HepG2 (cell line): Measurements from ENCODE around the gene DLG2. TPM values are rescaled to one million over a fixed set of nuclear protein-coding genes. Genes with fewer than 3 reads are reported as not detected.
A peak's percentile ranks its signal among the peaks of the same experiment; 100 is the strongest.

Experiments
- ASH2L ChIP-seq: fragments of 300-600, 200-600 bp; sonication (generic); IDR thresholded peaks from 2 replicates; pipeline ENCODE4 v1.7.0; 2017; ENCODE audit warnings: low read depth, mild to moderate bottlenecking, moderate library complexity, mixed read lengths, low read length; ENCODE audit not compliant: insufficient read length
- ATAD3A ChIP-seq: sonication (generic); formaldehyde crosslinking; IDR thresholded peaks from 2 replicates; pipeline ENCODE4 v1.4.0; 2020; ENCODE audit warnings: missing genetic modification reagents
- CEBPB ChIP-seq: IDR thresholded peaks from 2 replicates; pipeline ENCODE4 v1.6.1; 2011; ENCODE audit warnings: low read depth, low read length, improper control_type of control experiment, borderline replicate concordance
- ETV5 ChIP-seq: IDR thresholded peaks from 2 replicates; pipeline ENCODE4 v1.6.1; 2018; ENCODE audit warnings: missing biosample characterization, missing genetic modification reagents, inconsistent platforms, borderline replicate concordance
- FOXA1 ChIP-seq, 2 experiments: fragments of 450-650 bp in 1 of 2; sonication (generic) in 1 of 2; formaldehyde crosslinking in 1 of 2; IDR thresholded peaks; 2 replicates each; pipeline versions ENCODE4 v1.4.0 to v1.6.1; 2016 to 2020; ENCODE audit warnings: missing genetic modification reagents in 1 of 2
- GPN1 ChIP-seq: sonication (generic); formaldehyde crosslinking; IDR thresholded peaks from 2 replicates; pipeline ENCODE4 v1.5.1; 2020; ENCODE audit warnings: missing genetic modification reagents, borderline replicate concordance
- HDAC6 ChIP-seq: fragments of 200-600 bp; sonication (generic); IDR thresholded peaks from 2 replicates; pipeline ENCODE4 v1.7.0; 2017; ENCODE audit warnings: mild to moderate bottlenecking, antibody characterized with exemption, low read length, low read depth
- HOXA5 ChIP-seq: sonication (generic); formaldehyde crosslinking; IDR thresholded peaks from 2 replicates; pipeline ENCODE4 v1.4.0; 2020; ENCODE audit warnings: missing genetic modification reagents
- KMT2B ChIP-seq: IDR thresholded peaks from 2 replicates; pipeline ENCODE4 v1.6.1; 2016; ENCODE audit warnings: missing genetic modification reagents, missing compliant biosample characterization
- ONECUT2 ChIP-seq: sonication (generic); formaldehyde crosslinking; IDR thresholded peaks from 2 replicates; pipeline ENCODE4 v1.4.0; 2020; ENCODE audit warnings: missing genetic modification reagents
- SRSF1 ChIP-seq: fragments of 200-400 bp; formaldehyde crosslinking; optimal IDR thresholded peaks from 2 replicates; pipeline ENCODE3; 2017; ENCODE audit warnings: mild to moderate bottlenecking, low read depth, low read length, moderate library complexity
- ZNF207 ChIP-seq: fragments of 450-650 bp; IDR thresholded peaks from 2 replicates; pipeline ENCODE4 v1.6.1; 2016; ENCODE audit warnings: antibody characterized with exemption, borderline replicate concordance
- ZNF431 ChIP-seq: sonication (generic); formaldehyde crosslinking; IDR thresholded peaks from 2 replicates; pipeline ENCODE4 v1.9.0; 2022; ENCODE audit warnings: missing genetic modification reagents, low read depth, mild to moderate bottlenecking, borderline replicate concordance
- polyA plus RNA-seq, 8 experiments: library from polyadenylated mRNA; depleted of rRNA in 3 of 8; stranded (reverse) in 7 of 8; unstranded in 1 of 8; fragments of >200 nt; fragmentation: Illumina TruSeq in 4 of 8; extraction: Trizol in 4 of 8; gene quantifications; 2 replicates each; pipeline versions ENCODE4 v1.2.1 to v1.2.3, GENCODE V29; 2011 to 2016; ENCODE audit warnings: low read depth in 4 of 8, missing spikeins in 1 of 8, mixed read lengths in 1 of 8; ENCODE audit not compliant: insufficient read depth in 1 of 8
- total RNA-seq, 5 experiments: library from RNA; depleted of rRNA; stranded (reverse); fragments of >200 nt; fragmentation: Illumina TruSeq; extraction: Trizol; gene quantifications; 2 replicates each; pipeline ENCODE4 v1.2.3, GENCODE V29; 2016; ENCODE audit warnings: low read depth in 1 of 5
- TF ChIP-seq, protein P1 (sequence below): sonication (generic); formaldehyde crosslinking; IDR thresholded peaks from 2 replicates; pipeline ENCODE4 v1.4.0; 2020; ENCODE audit warnings: missing genetic modification reagents, borderline replicate concordance
- TF ChIP-seq, protein P2 (sequence below): sonication (generic); formaldehyde crosslinking; IDR thresholded peaks from 2 replicates; pipeline ENCODE4 v1.5.0; 2020; ENCODE audit warnings: missing genetic modification reagents, mild to moderate bottlenecking, borderline replicate concordance
- TF ChIP-seq, protein P3 (sequence below): sonication (generic); formaldehyde crosslinking; IDR thresholded peaks from 2 replicates; pipeline ENCODE4 v1.5.1; 2020; ENCODE audit warnings: missing genetic modification reagents, mild to moderate bottlenecking, borderline replicate concordance
- TF ChIP-seq, protein P4 (sequence below): sonication (generic); formaldehyde crosslinking; IDR thresholded peaks from 2 replicates; pipeline ENCODE4 v1.4.0; 2020; ENCODE audit warnings: mild to moderate bottlenecking, low read depth, missing genetic modification reagents
- TF ChIP-seq, protein P5 (sequence below): sonication (generic); formaldehyde crosslinking; IDR thresholded peaks from 2 replicates; pipeline ENCODE4 v1.5.0; 2020; ENCODE audit warnings: missing genetic modification reagents
- TF ChIP-seq, protein P6 (sequence below): sonication (generic); formaldehyde crosslinking; IDR thresholded peaks from 2 replicates; pipeline ENCODE4 v1.4.0; 2020; ENCODE audit warnings: missing genetic modification reagents

The DLG2 gene
- total and polyA plus RNA-seq, 2 of the 13 experiments (the other 11 are each of a cell fraction or from before 2014, with no cell fraction given) = 0.46 to 1.0 TPM

DNA sequence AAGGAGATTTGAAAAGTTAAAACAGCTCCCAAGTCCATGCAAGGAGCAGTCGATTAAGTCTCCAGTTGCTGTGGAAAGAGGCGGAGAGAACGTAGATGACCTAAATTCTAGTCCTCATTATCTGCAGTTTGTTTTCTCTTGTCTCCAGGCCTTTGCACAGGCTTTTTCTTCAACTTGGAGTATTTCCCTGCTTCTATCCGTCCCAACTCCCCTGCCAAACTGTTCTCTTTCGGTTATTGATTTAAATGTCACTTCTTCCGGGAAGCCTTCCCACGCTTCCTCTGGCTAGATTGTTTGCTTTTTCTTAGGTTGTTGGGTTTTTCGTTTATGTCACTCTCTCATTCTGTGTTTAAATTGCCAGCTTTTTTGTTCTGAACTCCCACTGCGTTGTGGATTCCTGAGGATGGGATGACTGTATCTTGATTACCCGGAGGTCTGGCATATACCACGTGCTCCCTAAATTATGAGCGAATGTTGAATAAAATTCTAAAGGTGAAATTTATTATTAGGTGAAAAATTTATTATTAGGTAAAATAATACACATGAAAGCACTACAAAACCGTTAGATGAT is 1.7 kb upstream of the DLG2 start (continued):
- TF ChIP-seq, protein P1, sequence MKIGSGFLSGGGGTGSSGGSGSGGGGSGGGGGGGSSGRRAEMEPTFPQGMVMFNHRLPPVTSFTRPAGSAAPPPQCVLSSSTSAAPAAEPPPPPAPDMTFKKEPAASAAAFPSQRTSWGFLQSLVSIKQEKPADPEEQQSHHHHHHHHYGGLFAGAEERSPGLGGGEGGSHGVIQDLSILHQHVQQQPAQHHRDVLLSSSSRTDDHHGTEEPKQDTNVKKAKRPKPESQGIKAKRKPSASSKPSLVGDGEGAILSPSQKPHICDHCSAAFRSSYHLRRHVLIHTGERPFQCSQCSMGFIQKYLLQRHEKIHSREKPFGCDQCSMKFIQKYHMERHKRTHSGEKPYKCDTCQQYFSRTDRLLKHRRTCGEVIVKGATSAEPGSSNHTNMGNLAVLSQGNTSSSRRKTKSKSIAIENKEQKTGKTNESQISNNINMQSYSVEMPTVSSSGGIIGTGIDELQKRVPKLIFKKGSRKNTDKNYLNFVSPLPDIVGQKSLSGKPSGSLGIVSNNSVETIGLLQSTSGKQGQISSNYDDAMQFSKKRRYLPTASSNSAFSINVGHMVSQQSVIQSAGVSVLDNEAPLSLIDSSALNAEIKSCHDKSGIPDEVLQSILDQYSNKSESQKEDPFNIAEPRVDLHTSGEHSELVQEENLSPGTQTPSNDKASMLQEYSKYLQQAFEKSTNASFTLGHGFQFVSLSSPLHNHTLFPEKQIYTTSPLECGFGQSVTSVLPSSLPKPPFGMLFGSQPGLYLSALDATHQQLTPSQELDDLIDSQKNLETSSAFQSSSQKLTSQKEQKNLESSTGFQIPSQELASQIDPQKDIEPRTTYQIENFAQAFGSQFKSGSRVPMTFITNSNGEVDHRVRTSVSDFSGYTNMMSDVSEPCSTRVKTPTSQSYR (CRISPR knock-in tag) = no peak
- TF ChIP-seq, protein P2, sequence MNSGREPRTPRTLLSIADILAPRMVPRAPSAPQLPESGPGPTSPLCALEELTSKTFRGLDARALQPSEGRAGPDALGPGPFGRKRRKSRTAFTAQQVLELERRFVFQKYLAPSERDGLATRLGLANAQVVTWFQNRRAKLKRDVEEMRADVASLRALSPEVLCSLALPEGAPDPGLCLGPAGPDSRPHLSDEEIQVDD (CRISPR knock-in tag) = no peak
- TF ChIP-seq ETV5 (0 out of 2 replicates have a peak, but pooled peaks have one; percentile 13), ONECUT2 (CRISPR knock-in tag) (peak; percentile 78), SRSF1 (no peak), HOXA5 (no peak), KMT2B (no peak), FOXA1 (IDR thresholded peaks at IDR 0.05) (no peak), FOXA1 (CRISPR knock-in tag; IDR thresholded peaks at IDR 0.05) (peak; percentile 33; the same call in 1 of the 2 replicates), ZNF431 (CRISPR knock-in tag) (no peak), ASH2L (peak; percentile 46), ZNF207 (no peak), GPN1 (CRISPR knock-in tag) (no peak), CEBPB (no peak), HDAC6 (no peak), ATAD3A (CRISPR knock-in tag) (no peak)
- TF ChIP-seq, protein P3, sequence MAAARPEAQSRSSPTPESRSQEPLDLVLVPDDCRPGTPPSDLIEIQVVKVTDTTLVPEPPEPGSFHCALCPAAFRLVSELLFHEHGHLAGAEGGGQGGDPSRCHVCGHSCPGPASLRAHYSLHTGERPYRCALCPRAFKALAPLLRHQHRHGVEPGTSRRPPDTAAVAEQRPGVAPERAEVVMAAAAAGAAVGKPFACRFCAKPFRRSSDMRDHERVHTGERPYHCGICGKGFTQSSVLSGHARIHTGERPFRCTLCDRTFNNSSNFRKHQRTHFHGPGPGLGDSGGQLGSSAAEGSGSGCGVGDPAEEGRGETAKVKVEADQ (CRISPR knock-in tag) = no peak
- TF ChIP-seq, protein P4, sequence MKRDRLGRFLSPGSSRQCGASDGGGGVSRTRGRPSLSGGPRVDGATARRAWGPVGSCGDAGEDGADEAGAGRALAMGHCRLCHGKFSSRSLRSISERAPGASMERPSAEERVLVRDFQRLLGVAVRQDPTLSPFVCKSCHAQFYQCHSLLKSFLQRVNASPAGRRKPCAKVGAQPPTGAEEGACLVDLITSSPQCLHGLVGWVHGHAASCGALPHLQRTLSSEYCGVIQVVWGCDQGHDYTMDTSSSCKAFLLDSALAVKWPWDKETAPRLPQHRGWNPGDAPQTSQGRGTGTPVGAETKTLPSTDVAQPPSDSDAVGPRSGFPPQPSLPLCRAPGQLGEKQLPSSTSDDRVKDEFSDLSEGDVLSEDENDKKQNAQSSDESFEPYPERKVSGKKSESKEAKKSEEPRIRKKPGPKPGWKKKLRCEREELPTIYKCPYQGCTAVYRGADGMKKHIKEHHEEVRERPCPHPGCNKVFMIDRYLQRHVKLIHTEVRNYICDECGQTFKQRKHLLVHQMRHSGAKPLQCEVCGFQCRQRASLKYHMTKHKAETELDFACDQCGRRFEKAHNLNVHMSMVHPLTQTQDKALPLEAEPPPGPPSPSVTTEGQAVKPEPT (CRISPR knock-in tag) = no peak
- TF ChIP-seq, protein P5, sequence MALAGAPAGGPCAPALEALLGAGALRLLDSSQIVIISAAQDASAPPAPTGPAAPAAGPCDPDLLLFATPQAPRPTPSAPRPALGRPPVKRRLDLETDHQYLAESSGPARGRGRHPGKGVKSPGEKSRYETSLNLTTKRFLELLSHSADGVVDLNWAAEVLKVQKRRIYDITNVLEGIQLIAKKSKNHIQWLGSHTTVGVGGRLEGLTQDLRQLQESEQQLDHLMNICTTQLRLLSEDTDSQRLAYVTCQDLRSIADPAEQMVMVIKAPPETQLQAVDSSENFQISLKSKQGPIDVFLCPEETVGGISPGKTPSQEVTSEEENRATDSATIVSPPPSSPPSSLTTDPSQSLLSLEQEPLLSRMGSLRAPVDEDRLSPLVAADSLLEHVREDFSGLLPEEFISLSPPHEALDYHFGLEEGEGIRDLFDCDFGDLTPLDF = no peak
- TF ChIP-seq, protein P6, sequence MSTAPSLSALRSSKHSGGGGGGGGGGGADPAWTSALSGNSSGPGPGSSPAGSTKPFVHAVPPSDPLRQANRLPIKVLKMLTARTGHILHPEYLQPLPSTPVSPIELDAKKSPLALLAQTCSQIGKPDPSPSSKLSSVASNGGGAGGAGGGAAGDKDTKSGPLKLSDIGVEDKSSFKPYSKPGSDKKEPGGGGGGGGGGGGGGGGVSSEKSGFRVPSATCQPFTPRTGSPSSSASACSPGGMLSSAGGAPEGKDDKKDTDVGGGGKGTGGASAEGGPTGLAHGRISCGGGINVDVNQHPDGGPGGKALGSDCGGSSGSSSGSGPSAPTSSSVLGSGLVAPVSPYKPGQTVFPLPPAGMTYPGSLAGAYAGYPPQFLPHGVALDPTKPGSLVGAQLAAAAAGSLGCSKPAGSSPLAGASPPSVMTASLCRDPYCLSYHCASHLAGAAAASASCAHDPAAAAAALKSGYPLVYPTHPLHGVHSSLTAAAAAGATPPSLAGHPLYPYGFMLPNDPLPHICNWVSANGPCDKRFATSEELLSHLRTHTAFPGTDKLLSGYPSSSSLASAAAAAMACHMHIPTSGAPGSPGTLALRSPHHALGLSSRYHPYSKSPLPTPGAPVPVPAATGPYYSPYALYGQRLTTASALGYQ = no peak
